H9 (cell line): ENCODE data around the gene HIP1. TPM values are rescaled to one million over a fixed set of nuclear protein-coding genes. Genes with fewer than 3 reads are reported as not detected.

Source experiments
- DNase-seq: peaks from one replicate; pipeline ENCODE4 v3.0.0-alpha.2; 2017
- H2AFZ ChIP-seq: one replicate; pipeline ENCODE4 v1.6.1; 2013; ENCODE audit warnings: mild to moderate bottlenecking, low read length, control low read depth, moderate library complexity
- H2AK5ac ChIP-seq: 2 replicates; pipeline ENCODE4 v1.6.1; 2013; ENCODE audit warnings: low read length, control low read depth, mixed read lengths; ENCODE audit not compliant: insufficient read length
- H2BK120ac ChIP-seq: one replicate; pipeline ENCODE4 v1.6.1; 2013; ENCODE audit warnings: low read depth, mild to moderate bottlenecking, low read length, control low read depth, inconsistent platforms; ENCODE audit not compliant: poor library complexity, severe bottlenecking
- H2BK12ac ChIP-seq: 2 replicates; pipeline ENCODE4 v1.6.1; 2013; ENCODE audit warnings: low read length, control low read depth, mixed read lengths, low read depth; ENCODE audit not compliant: insufficient read length
- H2BK15ac ChIP-seq: 2 replicates; pipeline ENCODE4 v1.6.1; 2013; ENCODE audit warnings: low read depth, low read length, control low read depth
- H2BK20ac ChIP-seq: one replicate; pipeline ENCODE4 v1.6.1; 2013; ENCODE audit warnings: low read depth, mild to moderate bottlenecking, low read length, control low read depth, inconsistent platforms; ENCODE audit not compliant: poor library complexity, severe bottlenecking
- H2BK5ac ChIP-seq: 2 replicates; pipeline ENCODE4 v1.6.1; 2013; ENCODE audit warnings: low read length, control low read depth, mixed read lengths; ENCODE audit not compliant: insufficient read length
- H3K14ac ChIP-seq: 2 replicates; pipeline ENCODE4 v1.6.1; 2013; ENCODE audit warnings: low read length, control low read depth; ENCODE audit not compliant: insufficient read depth
- H3K18ac ChIP-seq: 2 replicates; pipeline ENCODE4 v1.6.1; 2013; ENCODE audit warnings: low read depth, mild to moderate bottlenecking, mixed read lengths, low read length, control low read depth; ENCODE audit not compliant: insufficient read length
- H3K23ac ChIP-seq: 2 replicates; pipeline ENCODE4 v1.6.1; 2013; ENCODE audit warnings: low read length, control low read depth, mixed read lengths, low read depth; ENCODE audit not compliant: insufficient read length
- H3K23me2 ChIP-seq: 2 replicates; pipeline ENCODE4 v1.6.1; 2013; ENCODE audit warnings: low read depth, mild to moderate bottlenecking, mixed read lengths, low read length, control low read depth; ENCODE audit not compliant: insufficient read length, poor library complexity, severe bottlenecking
- H3K27ac ChIP-seq: 2 replicates; pipeline ENCODE4 v1.5.1; 2013; ENCODE audit warnings: low read length, control low read depth, mixed read lengths, low read depth; ENCODE audit not compliant: insufficient read length
- H3K27me3 ChIP-seq: 2 replicates; pipeline ENCODE4 v1.6.1; 2013; ENCODE audit warnings: low read length, control low read depth, inconsistent platforms; ENCODE audit not compliant: insufficient read depth
- H3K4ac ChIP-seq: 2 replicates; pipeline ENCODE4 v1.6.1; 2013; ENCODE audit warnings: low read depth, mild to moderate bottlenecking, control low read depth, inconsistent platforms, low read length, moderate library complexity
- H3K4me1 ChIP-seq: 2 replicates; pipeline ENCODE4 v1.6.1; 2013; ENCODE audit warnings: low read length, control low read depth, inconsistent platforms; ENCODE audit not compliant: insufficient read depth
- H3K4me2 ChIP-seq: 2 replicates; pipeline ENCODE4 v1.6.1; 2013; ENCODE audit warnings: low read length, control low read depth, mixed read lengths; ENCODE audit not compliant: insufficient read length, insufficient read depth
- H3K56ac ChIP-seq: 2 replicates; pipeline ENCODE4 v1.6.1; 2013; ENCODE audit warnings: low read depth, mild to moderate bottlenecking, mixed read lengths, low read length, control low read depth; ENCODE audit not compliant: insufficient read length
- H3K79me1 ChIP-seq: 2 replicates; pipeline ENCODE4 v1.6.1; 2013; ENCODE audit warnings: low read depth, mild to moderate bottlenecking, moderate library complexity, low read length, control low read depth, inconsistent platforms; ENCODE audit not compliant: insufficient read depth, poor library complexity, severe bottlenecking
- H3K79me2 ChIP-seq: 2 replicates; pipeline ENCODE4 v1.6.1; 2013; ENCODE audit warnings: low read length, control low read depth, inconsistent platforms; ENCODE audit not compliant: insufficient read depth
- H3K9ac ChIP-seq: 2 replicates; pipeline ENCODE4 v1.6.1; 2013; ENCODE audit warnings: low read length, control low read depth, mixed read lengths; ENCODE audit not compliant: insufficient read length; ENCODE audit errors: extremely low read depth
- H3K9me3 ChIP-seq: one replicate; pipeline ENCODE4 v1.6.1; 2013; ENCODE audit warnings: low read depth, low read length, inconsistent platforms; ENCODE audit not compliant: control insufficient read depth
- H3T11ph ChIP-seq: one replicate; pipeline ENCODE4 v1.6.1; 2013; ENCODE audit warnings: mild to moderate bottlenecking, low read length, control low read depth, inconsistent platforms
- H4K20me1 ChIP-seq: one replicate; pipeline ENCODE4 v1.6.1; 2013; ENCODE audit not compliant: control insufficient read depth, insufficient read length, insufficient read depth
- H4K5ac ChIP-seq: 2 replicates; pipeline ENCODE4 v1.6.1; 2013; ENCODE audit warnings: low read depth, mild to moderate bottlenecking, mixed read lengths, low read length, control low read depth; ENCODE audit not compliant: insufficient read length
- H4K8ac ChIP-seq: replicated peaks from 2 replicates; pipeline ENCODE4 v1.6.1; 2013; ENCODE audit warnings: low read length, control low read depth, mixed read lengths, low read depth; ENCODE audit not compliant: insufficient read length
- H4K91ac ChIP-seq: 2 replicates; pipeline ENCODE4 v1.6.1; 2013; ENCODE audit warnings: low read depth, mild to moderate bottlenecking, moderate library complexity, mixed read lengths, low read length, control low read depth; ENCODE audit not compliant: insufficient read length
- H3K27ac Mint-ChIP-seq, 3 experiments: 2 replicates in 2 of 3; 3 replicates in 1 of 3; pipeline ENCODE4 v1.8.0; 2020 to 2021; ENCODE audit warnings: mixed read lengths in 3 of 3, mild to moderate bottlenecking in 1 of 3, moderate library complexity in 1 of 3
- H3K27me3 Mint-ChIP-seq: 2 replicates; pipeline ENCODE4 v1.8.0; 2021; ENCODE audit warnings: low read depth, mild to moderate bottlenecking, moderate library complexity, mixed read lengths
- H3K36me3 Mint-ChIP-seq, 3 experiments: 2 replicates in 2 of 3; 3 replicates in 1 of 3; pipeline ENCODE4 v1.8.0; 2020 to 2021; ENCODE audit warnings: low read depth in 3 of 3, mixed read lengths in 3 of 3; ENCODE audit not compliant: insufficient read depth in 1 of 3
- H3K4me1 Mint-ChIP-seq, 2 experiments: 2 replicates each; pipeline ENCODE4 v1.8.0; 2020; ENCODE audit warnings: mixed read lengths in 2 of 2
- H3K4me3 Mint-ChIP-seq, 2 experiments: 2 replicates in 1 of 2; 3 replicates in 1 of 2; pipeline ENCODE4 v1.8.0; 2020 to 2021; ENCODE audit warnings: mild to moderate bottlenecking in 2 of 2, mixed read lengths in 2 of 2, moderate library complexity in 1 of 2
- H3K9me3 Mint-ChIP-seq, 2 experiments: 2 replicates in 1 of 2; 3 replicates in 1 of 2; pipeline ENCODE4 v1.8.0; 2020; ENCODE audit warnings: mild to moderate bottlenecking in 2 of 2, mixed read lengths in 2 of 2, moderate library complexity in 1 of 2
- CTCF ChIP-seq: fragments of 200-600 bp; sonication (generic); conservative IDR thresholded peaks from 3 replicates; pipeline ENCODE4 v1.8.0; 2021; ENCODE audit warnings: antibody characterized with exemption, mild to moderate bottlenecking
- WGBS: extraction: QIAGEN DNeasy Blood & Tissue Kit; methylation state at CpG from one replicate; pipeline ENCODE4 v1.1.7; 2013; ENCODE audit warnings: missing lambda C conversion rate, low lambda C conversion rate, mixed read lengths; ENCODE audit not compliant: insufficient read length; ENCODE audit errors: extremely low coverage; 5-methylcytosine and 5-hydroxymethylcytosine counted together
- total RNA-seq: library from RNA; stranded (reverse); gene quantifications from 2 replicates; pipeline ENCODE4 v1.2.1, GENCODE V29; 2021

Gene HIP1
- total RNA-seq, 1 experiment from 2014 or later, result 87.5 TPM

GRCh38 chr7:75533926-75534325, 204.8 kb downstream of the HIP1 start:
- H2BK12ac ChIP-seq, result no peak overlapping the region
- no CpG with 5 or more reads among the region's 6 CpGs for WGBS
- H4K91ac ChIP-seq, result no peak overlapping the region
- H4K20me1 ChIP-seq, result no peaks in the 10 kb centered on the region
- no peak overlapping the region for H3K14ac ChIP-seq
- no peaks in the 10 kb centered on the region for H3K9me3 ChIP-seq
- no peak for DNase-seq
- H3K79me2 ChIP-seq, result no peaks in the 10 kb centered on the region
- Mint-ChIP-seq H3K9me3 (no peaks in the 10 kb centered on the region), H3K36me3 (peaks cover 23 to 50% (median 35%) of the 10 kb centered on the region in 3 experiments; a peak in 6 of 7 replicates), H3K4me1 (peaks cover 4 to 7% of the 10 kb centered on the region in 2 experiments), H3K27me3 (no peaks in the 10 kb centered on the region), H3K27ac (no peak overlapping the region), H3K4me3 (no peak overlapping the region)
- H3K27me3 ChIP-seq, result no peaks in the 10 kb centered on the region
- no peak overlapping the region for H2BK15ac ChIP-seq
- H3K23me2 ChIP-seq, result no peaks in the 10 kb centered on the region
- H4K8ac ChIP-seq, result no peak overlapping the region
- no peak overlapping the region for H3K27ac ChIP-seq
- no peak overlapping the region for H3T11ph ChIP-seq
- no peak overlapping the region for H2BK20ac ChIP-seq
- no peak for TF ChIP-seq CTCF
- H3K23ac ChIP-seq, result no peak overlapping the region
- no peak overlapping the region for H2BK120ac ChIP-seq
- no peaks in the 10 kb centered on the region for H3K79me1 ChIP-seq
- no peak overlapping the region for H2BK5ac ChIP-seq
- peaks cover 3% of the 10 kb centered on the region; the same call in 1 of the 2 replicates for H3K4me1 ChIP-seq
- no peak overlapping the region for H2AFZ ChIP-seq
- H3K18ac ChIP-seq, result no peak overlapping the region
- H2AK5ac ChIP-seq, result no peak overlapping the region
- H3K56ac ChIP-seq, result no peak overlapping the region
- H3K9ac ChIP-seq, result no peak overlapping the region
- no peak overlapping the region for H3K4ac ChIP-seq
- no peak overlapping the region for H3K4me2 ChIP-seq
- no peak overlapping the region for H4K5ac ChIP-seq
